Erythroblast (primary cell): Measurements from ENCODE around the gene SHISA5.

Experiments
- GATA1 ChIP-seq: IDR thresholded peaks from 2 replicates; pipeline ENCODE4 v1.6.1; 2011; ENCODE audit warnings: low read depth, mild to moderate bottlenecking, control low read depth, low read length, moderate library complexity
- POLR2A ChIP-seq: IDR thresholded peaks from 2 replicates; pipeline ENCODE4 v1.6.1; 2011; ENCODE audit warnings: mild to moderate bottlenecking, low read length

DNA sequence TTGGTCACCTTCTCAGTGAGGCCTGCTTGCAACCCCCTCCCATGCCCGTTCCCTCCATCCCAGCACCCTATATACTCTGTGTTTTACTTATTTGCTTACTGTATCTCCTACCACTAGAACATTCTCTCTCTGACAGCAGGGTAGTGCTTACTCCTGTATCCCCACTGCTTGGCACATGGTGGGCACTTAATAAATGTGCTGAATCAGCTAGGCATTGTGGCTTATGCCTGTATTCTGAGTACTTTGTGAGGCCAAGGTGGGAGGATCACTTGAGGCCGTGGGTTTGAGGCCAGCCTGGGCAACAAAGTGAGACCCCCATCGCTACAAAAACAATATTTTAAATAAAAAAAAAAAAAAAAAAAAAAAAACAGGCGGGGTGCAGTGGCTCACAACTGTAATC lies 7.6 kb upstream of the SHISA5 start:
- TF ChIP-seq POLR2A, result no peak
- no peak for TF ChIP-seq GATA1
